NOMO-1 treated with dmso at 0.1 percent for 144 hours (cell line): ENCODE results near the gene GPR173.

Source experiments
- DNase-seq: peaks from one replicate; lab custom pipeline; 2025; ENCODE audit not compliant: unreplicated experiment; lab: John Stamatoyannopoulos, UW

GPR173 gene

GRCh38 chrX:53071064-53071463 lies 22.5 kb downstream of the GPR173 start:
- DNase-seq = no peak

- peak; percentile 17 for DNase-seq
These were observed 23.2 kb downstream of the GPR173 start for GRCh38 chrX:53071604-53072417.

DNA sequence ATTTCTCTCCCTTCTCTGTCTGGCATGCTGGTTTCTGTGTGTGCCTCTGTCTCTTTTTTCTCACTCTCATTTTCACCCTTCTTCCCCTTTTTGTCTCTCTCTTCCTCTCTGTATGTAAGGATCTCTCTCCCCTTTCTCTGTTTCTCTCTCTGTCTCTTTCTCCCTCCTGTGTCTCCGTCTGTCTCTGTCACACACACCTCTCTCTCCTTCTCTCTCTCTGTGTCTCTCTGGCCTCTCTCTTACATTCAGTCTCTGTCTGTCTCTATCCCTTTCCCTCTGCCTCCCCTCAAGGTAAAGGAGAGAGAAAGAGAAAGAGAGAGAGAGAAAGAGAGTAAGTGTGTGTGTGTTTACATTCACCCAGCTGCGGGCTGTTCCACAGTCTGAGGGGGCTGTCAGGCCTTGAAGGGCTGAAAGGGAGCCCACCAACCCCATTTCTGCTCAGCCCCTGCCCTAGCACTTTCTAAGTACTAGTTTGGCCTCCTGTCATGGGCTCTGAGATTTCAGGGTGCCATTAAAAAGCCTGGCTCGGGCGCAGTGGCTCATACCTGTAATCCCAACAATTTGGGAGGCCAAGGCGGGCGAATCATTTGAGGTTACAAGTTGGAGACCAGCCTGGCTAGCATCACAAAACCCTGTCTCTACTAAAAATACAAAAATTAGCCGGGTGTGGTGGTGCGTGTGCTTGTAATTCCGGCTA lies 24.0 kb downstream of the GPR173 start:
- no peak for DNase-seq

GRCh38 chrX:53073115-53073586 lies 24.6 kb downstream of the GPR173 start:
- no peak for DNase-seq

DNA sequence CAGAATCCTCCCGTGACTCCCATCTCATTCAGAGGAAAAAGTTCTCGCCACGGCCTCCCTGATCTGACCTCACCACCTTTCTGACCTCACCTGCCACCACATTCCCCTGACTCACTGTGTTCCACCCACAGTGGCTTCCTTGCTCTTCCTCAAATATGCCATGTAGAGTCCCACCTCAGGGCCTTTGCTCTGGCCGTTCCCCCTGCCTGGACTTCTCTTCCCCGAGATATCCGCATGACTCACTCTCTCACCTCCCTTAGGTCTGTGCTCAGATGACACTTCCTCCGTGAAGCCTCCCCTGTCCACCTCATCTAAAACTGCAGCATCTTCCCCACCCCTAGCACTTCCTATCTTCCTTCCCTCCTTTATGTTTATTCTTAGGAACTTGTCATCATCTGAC lies 26.4 kb downstream of the GPR173 start:
- no peak for DNase-seq

DNA sequence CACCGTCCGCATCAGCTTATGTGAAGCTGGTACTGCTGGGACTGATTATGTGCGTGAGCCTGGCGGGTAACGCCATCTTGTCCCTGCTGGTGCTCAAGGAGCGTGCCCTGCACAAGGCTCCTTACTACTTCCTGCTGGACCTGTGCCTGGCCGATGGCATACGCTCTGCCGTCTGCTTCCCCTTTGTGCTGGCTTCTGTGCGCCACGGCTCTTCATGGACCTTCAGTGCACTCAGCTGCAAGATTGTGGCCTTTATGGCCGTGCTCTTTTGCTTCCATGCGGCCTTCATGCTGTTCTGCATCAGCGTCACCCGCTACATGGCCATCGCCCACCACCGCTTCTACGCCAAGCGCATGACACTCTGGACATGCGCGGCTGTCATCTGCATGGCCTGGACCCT lies 28.1 kb downstream of the GPR173 start:
- DNase-seq = no peak

GRCh38 chrX:53077207-53078197 lies 28.9 kb downstream of the GPR173 start:
- no peak for DNase-seq

DNA sequence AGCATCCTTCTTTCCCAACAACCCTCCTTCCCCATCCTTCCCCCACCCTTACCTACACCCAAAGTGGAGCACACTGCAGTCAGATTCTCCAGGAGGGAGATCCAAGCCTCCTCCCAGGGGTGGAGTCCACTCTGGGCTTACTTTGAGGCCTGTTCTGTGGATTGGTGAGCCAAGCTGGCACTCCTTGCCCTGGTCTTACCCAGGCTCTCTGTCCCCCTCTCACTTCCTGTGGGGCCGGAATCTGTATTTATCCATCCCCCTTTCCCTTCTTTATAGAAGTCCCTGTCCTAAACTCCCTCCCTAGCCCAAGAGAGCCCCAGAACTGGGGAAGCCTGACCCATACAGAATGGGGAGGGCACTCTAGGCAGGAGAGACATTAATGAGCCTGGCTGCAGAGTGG lies 30.4 kb downstream of the GPR173 start:
- no peak for DNase-seq

GRCh38 chrX:53080628-53081580 lies 32.3 kb downstream of the GPR173 start:
- DNase-seq = no peak

GRCh38 chrX:53081925-53082772 lies 33.6 kb downstream of the GPR173 start, which contains the start of gene TSPYL2:
Gene TSPYL2, plus strand, starts transcription at chrX:53082367. Its CDS starts 132 bp downstream, at chrX:53082499.
- peak; percentile 87 for DNase-seq

DNA sequence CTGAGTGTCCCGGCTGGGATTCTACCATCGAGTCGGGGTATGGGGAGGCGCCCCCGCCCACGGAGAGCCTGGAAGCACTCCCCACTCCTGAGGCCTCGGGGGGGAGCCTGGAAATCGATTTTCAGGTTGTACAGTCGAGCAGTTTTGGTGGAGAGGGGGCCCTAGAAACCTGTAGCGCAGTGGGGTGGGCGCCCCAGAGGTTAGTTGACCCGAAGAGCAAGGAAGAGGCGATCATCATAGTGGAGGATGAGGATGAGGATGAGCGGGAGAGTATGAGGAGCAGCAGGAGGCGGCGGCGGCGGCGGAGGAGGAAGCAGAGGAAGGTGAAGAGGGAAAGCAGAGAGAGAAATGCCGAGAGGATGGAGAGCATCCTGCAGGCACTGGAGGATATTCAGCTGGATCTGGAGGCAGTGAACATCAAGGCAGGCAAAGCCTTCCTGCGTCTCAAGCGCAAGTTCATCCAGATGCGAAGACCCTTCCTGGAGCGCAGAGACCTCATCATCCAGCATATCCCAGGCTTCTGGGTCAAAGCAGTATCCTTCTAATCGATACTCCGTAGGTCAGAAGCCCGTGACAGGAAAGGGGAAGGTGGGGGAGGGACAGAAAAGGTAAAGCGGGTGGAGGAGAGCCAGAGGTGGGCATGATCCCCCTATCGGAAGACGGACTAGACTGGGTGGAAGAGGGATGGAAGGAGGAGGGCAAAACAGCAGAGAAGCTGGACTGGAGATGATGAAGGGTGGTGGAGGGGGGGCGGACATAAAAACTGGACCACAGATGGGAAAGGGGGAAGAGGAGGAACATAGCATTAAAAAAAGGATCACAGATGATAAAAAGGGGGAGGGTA lies 34.4 kb downstream of the GPR173 start:
- DNase-seq = no peak

DNA sequence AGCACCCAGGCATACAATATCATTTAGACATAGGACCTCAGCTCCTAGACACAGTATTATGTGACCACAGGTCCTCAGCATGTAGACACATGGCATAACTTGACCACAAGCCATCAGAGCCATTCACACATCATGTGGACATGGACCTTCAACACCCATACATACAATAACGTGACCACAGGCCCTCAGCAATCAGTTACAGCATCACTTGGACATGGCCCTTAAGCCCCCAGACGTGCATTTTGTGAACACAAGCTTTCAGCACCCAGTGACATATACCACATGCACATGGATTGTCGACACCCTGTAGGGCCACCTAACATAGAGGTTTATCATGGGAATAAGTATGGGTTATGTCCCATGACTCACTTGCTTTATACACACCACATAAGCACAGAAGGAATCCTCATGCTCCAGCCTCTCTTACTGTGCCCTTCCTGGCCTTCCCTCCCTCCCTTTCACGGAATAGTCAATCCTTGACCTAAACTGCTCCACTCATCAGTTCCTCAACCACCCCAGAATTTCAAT lies 35.5 kb downstream of the GPR173 start:
- DNase-seq = no peak

DNA sequence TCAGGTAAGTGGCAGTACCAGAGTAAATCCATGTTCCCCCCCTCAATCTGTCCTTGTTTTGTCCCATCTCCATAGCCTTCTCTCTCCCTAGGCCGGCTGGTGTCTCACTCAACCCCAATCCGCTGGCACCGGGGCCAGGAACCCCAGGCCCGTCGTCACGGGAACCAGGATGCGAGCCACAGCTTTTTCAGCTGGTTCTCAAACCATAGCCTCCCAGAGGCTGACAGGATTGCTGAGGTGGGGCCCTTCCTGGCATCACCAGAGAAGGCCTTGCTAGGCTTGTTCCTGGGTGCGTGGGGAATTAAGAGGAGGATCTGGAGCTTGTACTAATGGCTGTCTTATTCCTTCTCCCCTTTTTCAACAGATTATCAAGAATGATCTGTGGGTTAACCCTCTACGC lies 36.3 kb downstream of the GPR173 start:
- DNase-seq = no peak

DNA sequence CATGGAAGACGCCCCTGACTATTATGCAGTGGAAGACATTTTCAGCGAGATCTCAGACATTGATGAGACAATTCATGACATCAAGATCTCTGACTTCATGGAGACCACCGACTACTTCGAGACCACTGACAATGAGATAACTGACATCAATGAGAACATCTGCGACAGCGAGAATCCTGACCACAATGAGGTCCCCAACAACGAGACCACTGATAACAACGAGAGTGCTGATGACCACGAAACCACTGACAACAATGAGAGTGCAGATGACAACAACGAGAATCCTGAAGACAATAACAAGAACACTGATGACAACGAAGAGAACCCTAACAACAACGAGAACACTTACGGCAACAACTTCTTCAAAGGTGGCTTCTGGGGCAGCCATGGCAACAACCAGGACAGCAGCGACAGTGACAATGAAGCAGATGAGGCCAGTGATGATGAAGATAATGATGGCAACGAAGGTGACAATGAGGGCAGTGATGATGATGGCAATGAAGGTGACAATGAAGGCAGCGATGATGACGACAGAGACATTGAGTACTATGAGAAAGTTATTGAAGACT lies 37.2 kb downstream of the GPR173 start:
- no peak for DNase-seq

- DNase-seq = no peak
These were observed 37.9 kb downstream of the GPR173 start for GRCh38 chrX:53086464-53086863.

- no peak for DNase-seq
These were observed 38.8 kb downstream of the GPR173 start for GRCh38 chrX:53087388-53087831.
